ENCODE results near the gene RANBP17. TPM values are rescaled to one million over a fixed set of nuclear protein-coding genes. Genes with fewer than 3 reads are reported as not detected.

RANBP17 gene
- total and polyA plus RNA-seq, 2 of the 4 experiments (the other 2 are of a cell fraction), result 8.2 to 29.0 TPM

- Histone ChIP-seq H2BK120ac (ENCODE audit: low read depth, low read length) (no peak overlapping the region), H3K18ac (ENCODE audit: low read depth, low read length) (no peak overlapping the region), H2BK20ac (ENCODE audit: low read depth, low read length) (no peak overlapping the region), H2BK5ac (ENCODE audit: low read depth, low read length, poor library complexity, severe bottlenecking) (no peak overlapping the region), H4K8ac (ENCODE audit: low read depth in 2 of 2, low read length in 2 of 2) (no peak overlapping the region), H3K9me3 (ENCODE audit: control insufficient read depth, insufficient read depth, low read length) (no peaks in the 10 kb centered on the region), H2AK9ac (replicated peaks; ENCODE audit: low read depth, low read length, poor library complexity) (no peak overlapping the region), H3K4ac (ENCODE audit: low read depth, low read length) (no peak overlapping the region), H3K4me2 (ENCODE audit: low read depth, low read length) (no peak overlapping the region), H2AFZ (replicated peaks; ENCODE audit: low read length, poor library complexity) (no peak overlapping the region), H4K91ac (ENCODE audit: insufficient read depth, low read depth, low read length) (no peak overlapping the region), H3K23ac (ENCODE audit: low read depth, low read length) (no peak overlapping the region), H3K4me3 (ENCODE audit: insufficient read depth, low read depth, low read length) (no peak overlapping the region), H3K9me1 (ENCODE audit: insufficient read depth, low read length) (peaks cover 2% of the 10 kb centered on the region; the same call in 1 of the 2 replicates), H3K9ac (ENCODE audit: low read depth, low read length) (no peak overlapping the region), H3K36me3 (ENCODE audit: control insufficient read depth, insufficient read depth, low read length) (no peaks in the 10 kb centered on the region), H3K56ac (ENCODE audit: extremely low read depth, insufficient read depth, low read length) (no peak overlapping the region), H3K27ac (ENCODE audit: insufficient read depth, low read length) (no peak overlapping the region), H4K20me1 (ENCODE audit: insufficient read depth, low read length) (no peaks in the 10 kb centered on the region), H3K79me1 (ENCODE audit: low read depth in 1 of 2, low read length in 2 of 2) (no peaks in the 10 kb centered on the region), H4K5ac (ENCODE audit: low read depth, low read length) (no peak overlapping the region), H2BK15ac (ENCODE audit: low read depth, low read length) (no peak overlapping the region), H3K4me1 (ENCODE audit: control insufficient read depth, insufficient read depth, low read length) (peaks cover 4% of the 10 kb centered on the region), H2AK5ac (ENCODE audit: low read depth, low read length) (no peak overlapping the region), H3K14ac (replicated peaks; ENCODE audit: low read depth, low read length) (no peak overlapping the region), H3K27me3 (ENCODE audit: control insufficient read depth, insufficient read depth, low read length) (no peaks in the 10 kb centered on the region)
- dilution Hi-C loops (cut with HindIII; ENCODE audit: low sequenced_read_pairs, unreplicated experiment), result no loop called here
- TF ChIP-seq MAFK (IDR thresholded peaks at IDR 0.05; ENCODE audit: low read depth, low read length) (no peak), MXI1 (IDR thresholded peaks at IDR 0.05; ENCODE audit: borderline replicate concordance, low read depth, low read length) (no peak), NFE2L2 (IDR thresholded peaks at IDR 0.05; ENCODE audit: low read depth, low read length) (no peak), ELK1 (IDR thresholded peaks at IDR 0.05; ENCODE audit: borderline replicate concordance, low read depth, low read length) (no peak), RAD21 (IDR thresholded peaks at IDR 0.05; ENCODE audit: low read length) (no peak), POLR2A (IDR thresholded peaks at IDR 0.05; ENCODE audit: low read depth, low read length) (no peak), BHLHE40 (IDR thresholded peaks at IDR 0.05; ENCODE audit: low read depth, low read length) (no peak), CTCF (conservative IDR thresholded peaks at IDR 0.05; ENCODE audit: low read depth, low read length) (no peak), SMC3 (IDR thresholded peaks at IDR 0.05; ENCODE audit: low read depth, low read length) (no peak), MAZ (IDR thresholded peaks at IDR 0.05; ENCODE audit: borderline replicate concordance, low read depth, low read length) (no peak), FOS (IDR thresholded peaks at IDR 0.05; ENCODE audit: low read depth, low read length) (no peak), RCOR1 (IDR thresholded peaks at IDR 0.05; ENCODE audit: insufficient replicate concordance, low read length) (no peak)
- TF ChIP-seq, protein P1, sequence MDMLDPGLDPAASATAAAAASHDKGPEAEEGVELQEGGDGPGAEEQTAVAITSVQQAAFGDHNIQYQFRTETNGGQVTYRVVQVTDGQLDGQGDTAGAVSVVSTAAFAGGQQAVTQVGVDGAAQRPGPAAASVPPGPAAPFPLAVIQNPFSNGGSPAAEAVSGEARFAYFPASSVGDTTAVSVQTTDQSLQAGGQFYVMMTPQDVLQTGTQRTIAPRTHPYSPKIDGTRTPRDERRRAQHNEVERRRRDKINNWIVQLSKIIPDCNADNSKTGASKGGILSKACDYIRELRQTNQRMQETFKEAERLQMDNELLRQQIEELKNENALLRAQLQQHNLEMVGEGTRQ (IDR thresholded peaks at IDR 0.05; ENCODE audit: low read depth, low read length), result no peak
- no CpG with 5 or more reads among the region's 2 CpGs for WGBS, 2 experiments (ENCODE audit: extremely low coverage in 2 of 2, insufficient read length in 1 of 2)
- no TSS peak for BruUV-seq (replicated peaks)
- no peak for ATAC-seq (ENCODE audit: low read depth)
- in situ Hi-C loops (cut with MboI; ENCODE audit: low sequenced_read_pairs), result no loop called here
- no peak for DNase-seq
- ChIA-PET POLR2A (ENCODE audit: unreplicated experiment) (no interaction called here), CTCF (no interaction called here)
- intact Hi-C loops (cut with micrococcal nuclease), result no loop called here
These were observed 12.4 kb upstream of the RANBP17 start for GRCh38 chr5:170849374-170849773.

Data from IMR-90 (cell line).